HFF-Myc (cell line): ENCODE measurements around the gene DPP7.

Experiments
- DNase-seq: peaks from one replicate; pipeline ENCODE4 v3.0.0-alpha.2; 2011; ENCODE audit warnings: low read depth; ENCODE audit errors: extremely low read depth
- H3K4me3 ChIP-seq: replicated peaks from 2 replicates; pipeline ENCODE4 v1.5.1; 2011; ENCODE audit warnings: low read depth, mild to moderate bottlenecking, control low read depth, low read length
- TF ChIP-seq, protein P1 (sequence below): IDR thresholded peaks from 2 replicates; pipeline ENCODE4 v1.5.1; 2012; ENCODE audit warnings: mild to moderate bottlenecking, low read depth, low read length, control low read depth; ENCODE audit errors: missing control alignments

DPP7 gene

DNA sequence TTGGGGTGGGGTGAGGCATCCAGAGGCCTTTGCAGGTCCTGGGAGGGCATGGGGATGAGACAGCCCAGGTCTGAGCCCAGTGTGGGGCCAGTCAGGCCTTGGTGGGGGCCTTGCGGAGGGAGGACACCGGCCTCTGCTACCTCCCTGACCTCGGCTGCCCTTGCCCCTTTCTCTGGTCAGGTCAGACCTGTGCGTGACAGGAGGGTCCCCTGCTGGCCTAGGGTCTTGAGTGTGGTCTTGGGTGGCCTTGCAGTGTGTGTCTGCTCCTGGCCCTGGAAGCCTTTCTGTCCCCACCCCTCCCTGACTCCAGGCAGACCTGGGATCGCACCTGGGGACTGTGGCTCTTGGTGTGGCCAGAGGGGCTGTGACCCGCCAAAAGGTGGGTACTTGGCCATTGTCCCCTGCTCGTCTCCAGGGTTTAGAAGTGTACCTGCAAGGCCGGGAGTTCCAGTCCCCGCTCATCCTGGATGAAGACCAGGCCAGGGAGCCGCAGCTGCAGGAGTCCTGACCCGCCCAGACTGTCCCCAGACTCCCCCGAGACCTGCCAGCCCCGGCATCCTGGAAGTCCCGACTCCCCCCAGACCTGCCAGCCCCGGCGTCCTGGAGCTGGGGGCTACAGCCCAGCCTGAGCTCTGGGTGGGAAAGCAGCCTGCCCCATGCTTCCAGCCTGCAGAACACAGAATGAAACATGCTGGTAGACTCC lies 32.2 kb downstream of the DPP7 start:
- no peak for DNase-seq
- TF ChIP-seq, protein P1, sequence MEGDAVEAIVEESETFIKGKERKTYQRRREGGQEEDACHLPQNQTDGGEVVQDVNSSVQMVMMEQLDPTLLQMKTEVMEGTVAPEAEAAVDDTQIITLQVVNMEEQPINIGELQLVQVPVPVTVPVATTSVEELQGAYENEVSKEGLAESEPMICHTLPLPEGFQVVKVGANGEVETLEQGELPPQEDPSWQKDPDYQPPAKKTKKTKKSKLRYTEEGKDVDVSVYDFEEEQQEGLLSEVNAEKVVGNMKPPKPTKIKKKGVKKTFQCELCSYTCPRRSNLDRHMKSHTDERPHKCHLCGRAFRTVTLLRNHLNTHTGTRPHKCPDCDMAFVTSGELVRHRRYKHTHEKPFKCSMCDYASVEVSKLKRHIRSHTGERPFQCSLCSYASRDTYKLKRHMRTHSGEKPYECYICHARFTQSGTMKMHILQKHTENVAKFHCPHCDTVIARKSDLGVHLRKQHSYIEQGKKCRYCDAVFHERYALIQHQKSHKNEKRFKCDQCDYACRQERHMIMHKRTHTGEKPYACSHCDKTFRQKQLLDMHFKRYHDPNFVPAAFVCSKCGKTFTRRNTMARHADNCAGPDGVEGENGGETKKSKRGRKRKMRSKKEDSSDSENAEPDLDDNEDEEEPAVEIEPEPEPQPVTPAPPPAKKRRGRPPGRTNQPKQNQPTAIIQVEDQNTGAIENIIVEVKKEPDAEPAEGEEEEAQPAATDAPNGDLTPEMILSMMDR, result no peak
- H3K4me3 ChIP-seq, result no peak overlapping the region

DNA sequence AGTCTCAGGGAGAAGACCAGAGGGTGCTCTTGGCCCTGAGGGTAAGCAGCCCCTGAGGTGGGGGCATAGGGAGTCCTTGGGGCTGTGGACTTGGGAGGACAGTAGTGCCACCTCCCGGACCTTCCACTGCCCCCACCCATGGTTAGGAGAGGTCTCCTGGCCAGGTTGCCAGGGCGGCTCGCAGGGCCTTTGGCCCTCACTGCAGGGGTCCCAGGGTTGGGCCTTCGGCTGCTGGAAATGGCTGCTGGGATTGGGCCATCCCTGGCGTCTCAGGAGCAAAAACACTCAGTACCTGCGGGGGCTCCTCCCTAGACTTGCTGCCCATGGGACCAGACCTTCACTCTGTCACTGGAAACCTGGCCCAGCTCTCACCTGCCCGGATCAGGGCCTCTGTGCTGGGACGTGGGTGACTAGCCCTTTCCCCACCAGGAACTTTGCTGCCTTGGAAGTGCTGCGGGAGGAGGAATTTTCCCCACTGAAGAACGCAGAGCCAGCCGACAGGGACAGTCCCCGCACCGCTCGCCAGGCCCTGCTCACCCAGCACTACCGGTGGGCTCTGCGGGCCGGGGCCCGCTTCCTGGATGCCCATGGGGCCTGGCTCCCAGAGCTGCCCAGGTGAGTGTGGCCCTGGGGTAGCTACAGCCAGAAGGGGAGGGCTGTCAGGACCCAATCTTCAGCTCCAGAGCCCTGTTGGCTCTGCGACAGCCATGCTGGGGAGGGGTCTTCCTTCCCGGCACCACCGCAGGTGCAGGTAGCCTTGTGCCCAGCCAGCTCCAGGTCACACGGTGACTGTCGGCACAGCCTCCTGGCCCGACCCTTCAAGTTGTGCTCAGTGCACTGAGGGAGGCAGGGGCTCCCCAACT lies 34.0 kb downstream of the DPP7 start:
- TF ChIP-seq, protein P1, result no peak
- H3K4me3 ChIP-seq, result no peak overlapping the region
- no peak for DNase-seq

DNA sequence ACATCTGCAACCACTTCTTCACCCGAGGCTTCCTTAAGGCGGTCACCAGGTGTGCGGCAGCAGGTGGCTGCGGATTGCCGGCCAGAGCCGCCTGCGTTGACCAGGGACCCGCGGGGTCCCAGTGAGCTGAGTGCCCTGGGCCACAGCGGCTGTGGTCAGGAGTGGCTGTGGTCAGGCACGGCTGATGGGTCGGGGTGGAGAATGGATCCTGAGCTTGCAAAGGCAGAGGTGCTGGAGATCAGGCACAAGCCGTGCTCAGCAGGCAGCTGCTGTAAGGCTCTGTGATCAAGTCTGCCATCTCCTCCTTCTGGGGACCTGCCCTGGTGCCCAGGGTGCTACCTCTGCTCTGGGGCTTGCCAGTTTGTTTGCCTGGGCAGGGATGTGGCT lies 35.1 kb downstream of the DPP7 start:
- H3K4me3 ChIP-seq, result no peak overlapping the region
- TF ChIP-seq, protein P1, result no peak
- DNase-seq, result no peak

- TF ChIP-seq, protein P1, result no peak
- no peak for DNase-seq
- H3K4me3 ChIP-seq, result peak overlapping the region; percentile 61
Measured at GRCh38 chr9:137078701-137079400, 35.7 kb downstream of the DPP7 start.

GRCh38 chr9:137077758-137078693 lies 36.5 kb downstream of the DPP7 start:
- H3K4me3 ChIP-seq, result peak overlapping the region; percentile 61
- DNase-seq, result no peak

More at GRCh38 chr9:137077758-137078693, 36.5 kb downstream of the DPP7 start:
- TF ChIP-seq, protein P1, result no peak
